Measurements from ENCODE around the gene CEP57L1. TPM values are rescaled to one million over a fixed set of nuclear protein-coding genes. Genes with fewer than 3 reads are reported as not detected.
"Not testable (repeated sequence)": the region's sequence is repeated elsewhere in the genome, so short reads cannot be mapped to it uniquely, and the experiment has no call there.

Gene CEP57L1
- total RNA-seq, 1 donor = 43.6 TPM

- H3K4me3 ChIP-seq (ENCODE audit: low read depth, low read length) = no peak overlapping the region
- no peak for DNase-seq (ENCODE audit: low read depth)
- TF ChIP-seq CTCF (IDR thresholded peaks at IDR 0.05; ENCODE audit: insufficient read depth, low read depth, low read length) = no peak
Measured at GRCh38 chr6:109102762-109103161, 7.5 kb downstream of the CEP57L1 start.

- no peak for TF ChIP-seq CTCF (IDR thresholded peaks at IDR 0.05; ENCODE audit: insufficient read depth, low read depth, low read length)
- no peak for DNase-seq (ENCODE audit: low read depth)
- no peak overlapping the region for H3K4me3 ChIP-seq (ENCODE audit: low read depth, low read length)
Measured at GRCh38 chr6:109103942-109104341, 8.6 kb downstream of the CEP57L1 start.

- no peak for DNase-seq (ENCODE audit: low read depth)
- no peak overlapping the region for H3K4me3 ChIP-seq (ENCODE audit: low read depth, low read length)
Measured at GRCh38 chr6:109104512-109104911, 9.2 kb downstream of the CEP57L1 start.

GRCh38 chr6:109105681-109106080, 10.4 kb downstream of the CEP57L1 start:
- no peak for TF ChIP-seq CTCF (IDR thresholded peaks at IDR 0.05; ENCODE audit: insufficient read depth, low read depth, low read length)
- H3K4me3 ChIP-seq (ENCODE audit: low read depth, low read length) = no peak overlapping the region
- DNase-seq (ENCODE audit: low read depth) = no peak

More at GRCh38 chr6:109104512-109104911, 9.2 kb downstream of the CEP57L1 start:
- no peak for TF ChIP-seq CTCF (IDR thresholded peaks at IDR 0.05; ENCODE audit: insufficient read depth, low read depth, low read length)

- DNase-seq (ENCODE audit: low read depth); H3K4me3 ChIP-seq (ENCODE audit: low read depth, low read length): not testable (repeated sequence)
Measured at GRCh38 chr6:109109663-109110062, 14.4 kb downstream of the CEP57L1 start.

GRCh38 chr6:109112663-109113062, 17.4 kb downstream of the CEP57L1 start:
- H3K4me3 ChIP-seq (ENCODE audit: low read depth, low read length); DNase-seq (ENCODE audit: low read depth): not testable (repeated sequence)

- no peak for DNase-seq (ENCODE audit: low read depth)
- TF ChIP-seq CTCF (IDR thresholded peaks at IDR 0.05; ENCODE audit: insufficient read depth, low read depth, low read length) = no peak
Measured at GRCh38 chr6:109117346-109118035, 22.2 kb downstream of the CEP57L1 start.

GRCh38 chr6:109118337-109118736, 23.0 kb downstream of the CEP57L1 start:
- no peak for TF ChIP-seq CTCF (IDR thresholded peaks at IDR 0.05; ENCODE audit: insufficient read depth, low read depth, low read length)
- no peak for DNase-seq (ENCODE audit: low read depth)
- no peak overlapping the region for H3K4me3 ChIP-seq (ENCODE audit: low read depth, low read length)

More at GRCh38 chr6:109117346-109118035, 22.2 kb downstream of the CEP57L1 start:
- H3K4me3 ChIP-seq (ENCODE audit: low read depth, low read length) = no peak overlapping the region

Measured in fibroblast of villous mesenchyme (primary cell).